ENCODE results near the gene CFAP99.

GRCh38 chr4:2449511-2450392 is 31.0 kb downstream of the CFAP99 start:
- no peak for TF ChIP-seq CEBPB (IDR thresholded peaks at IDR 0.05; ENCODE audit: low read depth, low read length)
- no peak for TF ChIP-seq POLR2A (IDR thresholded peaks at IDR 0.05; ENCODE audit: low read depth, low read length)
- TF ChIP-seq CTCF (conservative IDR thresholded peaks at IDR 0.05; ENCODE audit: low read depth, low read length), result no peak

Data from IMR-90 (cell line).